Activated CD4-positive, alpha-beta memory T cell treated with anti-CD3 and anti-CD28 coated beads for 36 hours (primary cell): ENCODE measurements around the gene KLK15. TPM values are rescaled to one million over a fixed set of nuclear protein-coding genes. Genes with fewer than 3 reads are reported as not detected.

Experiments used
- CTCF ChIA-PET: fragments of 350-600 bp; sonication (Branson Sonifier 250); formaldehyde crosslinking; loops from one replicate; lab custom pipeline; 2021; ENCODE audit warnings: antibody characterized with exemption, inconsistent platforms; lab: Charles Lee
- POLR2A ChIA-PET: fragments of 350-600 bp; sonication (Branson Sonifier 250); formaldehyde crosslinking; loops from one replicate; lab custom pipeline; 2021; ENCODE audit warnings: antibody characterized with exemption; lab: Charles Lee
- DNase-seq: peaks from one replicate; pipeline ENCODE4 v3.0.0-alpha.2; 2020
- H3K27ac Mint-ChIP-seq: one replicate; pipeline ENCODE4 v1.8.0; 2021; ENCODE audit warnings: mixed read lengths
- H3K27me3 Mint-ChIP-seq: one replicate; pipeline ENCODE4 v1.8.0; 2021; ENCODE audit warnings: mixed read lengths
- H3K36me3 Mint-ChIP-seq: one replicate; pipeline ENCODE4 v1.8.0; 2021; ENCODE audit warnings: mixed read lengths
- H3K4me1 Mint-ChIP-seq: one replicate; pipeline ENCODE4 v1.8.0; 2021; ENCODE audit warnings: low read depth, mixed read lengths
- H3K4me3 Mint-ChIP-seq: one replicate; pipeline ENCODE4 v1.8.0; 2021; ENCODE audit warnings: mild to moderate bottlenecking, mixed read lengths
- H3K9me3 Mint-ChIP-seq: one replicate; pipeline ENCODE4 v1.8.0; 2021; ENCODE audit warnings: mixed read lengths
- intact Hi-C: fragments of 100-400 bp; cut with micrococcal nuclease; formaldehyde crosslinking; loops from one replicate; pipeline ENCODE4 v1.15.1; 2023
- total RNA-seq, 2 experiments: library from RNA; stranded (reverse); gene quantifications; one replicate each; pipeline ENCODE4 v1.2.3, GENCODE V29; 2021

Gene KLK15
- total RNA-seq, 2 experiments from 2014 or later = not detected

- POLR2A ChIA-PET = no interaction called here
- peaks cover 8% of the 10 kb centered on the region for H3K9me3 Mint-ChIP-seq
- CTCF ChIA-PET = no interaction called here
- no peak overlapping the region for H3K4me3 Mint-ChIP-seq
- H3K27ac Mint-ChIP-seq = no peak overlapping the region
- no peak for DNase-seq
- H3K27me3 Mint-ChIP-seq = peaks cover 37% of the 10 kb centered on the region
- intact Hi-C loops = no loop called here
- no peaks in the 10 kb centered on the region for H3K36me3 Mint-ChIP-seq
- peaks cover 3% of the 10 kb centered on the region for H3K4me1 Mint-ChIP-seq
These were observed 4.9 kb upstream of the KLK15 start for GRCh38 chr19:50838239-50838638.

GRCh38 chr19:50837300-50837699 is 3.9 kb upstream of the KLK15 start:
- Mint-ChIP-seq H3K27ac (no peak overlapping the region), H3K4me1 (peaks cover 3% of the 10 kb centered on the region), H3K36me3 (no peaks in the 10 kb centered on the region), H3K4me3 (no peak overlapping the region), H3K27me3 (peaks cover 41% of the 10 kb centered on the region), H3K9me3 (peaks cover 1% of the 10 kb centered on the region)
- no peak for DNase-seq
- intact Hi-C loops = no loop called here
- ChIA-PET CTCF (no interaction called here), POLR2A (interaction anchor here (1.2 kb wide), 1 partner anchor 32 kb away, joined by 3 read pairs; no protein-coding TSS in a partner anchor)

DNA sequence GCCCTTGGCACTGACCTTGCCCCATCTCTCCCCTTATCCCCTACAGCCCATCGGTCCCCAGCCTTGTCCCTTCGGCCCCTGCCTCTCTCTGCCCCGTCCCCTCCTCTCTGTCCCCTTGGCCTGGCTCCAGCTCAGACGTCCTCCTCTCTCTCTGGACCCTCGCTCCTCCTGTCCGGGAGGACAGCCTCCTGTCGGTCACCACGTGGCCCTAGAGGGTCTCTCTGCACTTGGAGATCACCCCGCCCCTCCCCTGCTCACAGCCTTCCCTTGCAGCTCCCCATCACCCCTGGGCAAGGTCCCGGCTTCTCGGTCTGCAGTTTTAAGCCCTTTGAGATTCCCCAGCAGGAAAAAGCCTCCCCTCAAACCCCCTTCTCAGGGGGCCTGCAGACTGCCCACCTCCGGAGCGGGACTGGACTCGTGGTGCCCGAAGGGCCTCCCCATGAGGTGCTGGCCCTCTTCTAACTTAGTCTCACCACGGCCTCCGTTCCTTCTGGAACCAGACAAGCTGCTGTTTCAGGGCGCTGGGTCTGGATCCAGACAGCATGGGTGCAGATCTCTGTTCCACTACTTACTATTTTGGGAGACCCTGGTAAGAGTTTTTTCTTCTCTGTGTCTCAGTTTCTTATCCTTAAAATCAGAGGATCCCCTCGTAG is 3.3 kb upstream of the KLK15 start:
- CTCF ChIA-PET = no interaction called here
- peak overlapping the region; percentile 62 for H3K4me3 Mint-ChIP-seq
- peaks cover 3% of the 10 kb centered on the region for H3K4me1 Mint-ChIP-seq
- DNase-seq = no peak
- intact Hi-C loops = no loop called here
- H3K36me3 Mint-ChIP-seq = no peaks in the 10 kb centered on the region
- no peak overlapping the region for H3K27ac Mint-ChIP-seq
- POLR2A ChIA-PET = interaction anchor here (1.2 kb wide), 1 partner anchor 32 kb away, joined by 3 read pairs; no protein-coding TSS in a partner anchor
- H3K27me3 Mint-ChIP-seq = peaks cover 38% of the 10 kb centered on the region
- H3K9me3 Mint-ChIP-seq = no peaks in the 10 kb centered on the region

DNA sequence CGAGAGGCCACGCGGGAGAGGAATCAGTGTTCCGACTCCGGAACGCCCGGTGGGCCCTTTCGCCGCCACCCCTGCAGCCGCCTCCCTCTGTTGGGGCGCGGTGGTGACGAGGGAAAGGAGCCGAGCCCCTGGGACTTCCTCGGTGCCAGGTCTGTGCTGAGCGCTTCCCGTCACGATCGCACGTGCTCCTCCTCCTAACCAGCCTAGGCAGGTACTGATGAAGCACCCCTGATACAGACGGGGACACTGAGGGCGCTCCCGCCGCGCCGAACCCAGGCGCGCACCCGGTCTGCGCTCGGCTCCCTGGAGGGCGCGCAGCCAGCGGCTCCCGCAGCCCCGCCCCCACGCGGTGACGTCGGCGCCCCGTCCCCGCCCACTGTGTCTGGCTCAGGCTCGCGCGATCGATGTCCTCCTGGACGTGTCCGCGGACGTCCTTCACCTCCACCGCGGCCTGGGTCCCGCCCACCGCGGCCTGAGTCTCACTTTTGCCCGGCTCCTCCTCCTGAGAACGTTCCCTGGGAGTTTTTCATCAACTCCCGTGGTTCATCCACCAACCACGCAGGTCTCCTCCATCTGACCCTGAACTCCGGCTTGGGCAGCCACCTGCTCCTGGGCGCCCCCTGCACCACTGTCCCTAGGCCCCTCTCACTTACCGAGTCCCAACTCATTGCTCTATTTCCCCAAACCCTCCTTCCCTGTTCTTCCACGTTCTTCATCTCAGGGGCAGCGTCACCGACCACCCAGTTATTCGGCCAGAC is 2.6 kb upstream of the KLK15 start:
- CTCF ChIA-PET = no interaction called here
- H3K4me1 Mint-ChIP-seq = peaks cover 3% of the 10 kb centered on the region
- H3K36me3 Mint-ChIP-seq = no peaks in the 10 kb centered on the region
- H3K27me3 Mint-ChIP-seq = peaks cover 44% of the 10 kb centered on the region
- no peak overlapping the region for H3K27ac Mint-ChIP-seq
- no peaks in the 10 kb centered on the region for H3K9me3 Mint-ChIP-seq
- intact Hi-C loops = no loop called here
- H3K4me3 Mint-ChIP-seq = peak overlapping the region; percentile 73
- DNase-seq = peak; percentile 84
- POLR2A ChIA-PET = no interaction called here

DNA sequence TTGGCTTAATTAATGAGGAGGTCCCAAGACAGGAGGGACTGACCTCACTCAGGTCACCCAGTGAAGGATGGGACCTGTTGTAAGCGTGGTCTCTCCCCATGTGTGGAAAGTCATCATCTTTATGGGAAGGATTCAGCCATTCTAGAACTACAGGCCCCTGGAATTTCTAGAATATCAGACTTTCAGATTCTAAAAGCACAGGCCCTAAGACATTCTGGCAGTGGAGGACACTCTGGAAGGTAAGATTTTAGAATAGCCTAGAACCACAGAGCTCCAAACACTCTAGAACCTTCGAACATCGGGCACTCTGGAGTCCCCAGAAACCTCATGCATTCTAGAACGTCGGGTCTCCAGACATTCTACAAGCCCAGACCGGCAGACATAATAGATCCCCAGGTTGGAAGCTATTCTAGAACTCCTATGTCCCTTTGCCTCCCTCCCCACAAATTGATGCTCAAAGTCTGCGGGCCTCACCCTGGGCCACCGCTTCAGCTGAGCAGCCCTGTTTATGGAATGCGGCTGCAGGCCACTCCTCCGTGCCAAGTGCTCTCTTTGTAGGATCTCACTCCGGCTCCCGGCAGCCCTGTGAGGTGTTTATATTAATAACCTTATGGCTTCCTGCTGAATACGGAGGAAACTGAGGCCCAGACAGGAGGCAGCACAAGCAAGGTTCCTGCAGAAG is 1.9 kb upstream of the KLK15 start:
- Mint-ChIP-seq H3K4me1 (peaks cover 3% of the 10 kb centered on the region), H3K27ac (no peak overlapping the region), H3K36me3 (no peaks in the 10 kb centered on the region), H3K4me3 (peak overlapping the region; percentile 73), H3K9me3 (no peaks in the 10 kb centered on the region), H3K27me3 (peaks cover 42% of the 10 kb centered on the region)
- no peak for DNase-seq
- POLR2A ChIA-PET = no interaction called here
- CTCF ChIA-PET = interaction anchor here (1.4 kb wide), 1 partner anchor 16 kb away, joined by 3 read pairs; no protein-coding TSS in a partner anchor
- intact Hi-C loops = no loop called here

- CTCF ChIA-PET = no interaction called here
- Mint-ChIP-seq H3K4me3 (no peak overlapping the region), H3K4me1 (peaks cover 3% of the 10 kb centered on the region), H3K27me3 (peaks cover 47% of the 10 kb centered on the region), H3K9me3 (no peaks in the 10 kb centered on the region), H3K27ac (no peak overlapping the region), H3K36me3 (no peaks in the 10 kb centered on the region)
- no peak for DNase-seq
- POLR2A ChIA-PET = no interaction called here
- intact Hi-C loops = no loop called here
These were observed 411 bp upstream of the KLK15 start for GRCh38 chr19:50833802-50834167.

DNA sequence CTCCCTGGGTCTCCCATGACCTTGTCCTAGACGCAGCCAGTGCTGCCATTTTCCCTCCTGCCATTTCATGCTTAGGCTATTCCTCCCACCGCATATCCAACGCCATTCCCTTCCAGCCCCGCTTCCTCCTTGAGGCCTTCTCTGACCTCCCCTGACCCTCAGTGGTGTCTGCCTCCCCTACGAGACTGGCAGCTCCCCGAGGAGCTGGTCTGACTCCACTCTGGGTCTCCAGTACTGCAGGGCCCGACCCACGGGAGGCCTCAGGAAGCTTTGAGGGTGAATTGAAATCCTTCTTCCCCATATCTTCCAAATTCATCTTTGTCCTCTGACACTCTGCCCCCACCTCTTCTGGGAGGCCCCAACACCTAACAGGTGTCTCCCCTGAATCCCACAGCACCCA is 708 bp downstream of the KLK15 start:
- no peak for DNase-seq
- POLR2A ChIA-PET = no interaction called here
- Mint-ChIP-seq H3K27ac (no peak overlapping the region), H3K36me3 (no peaks in the 10 kb centered on the region), H3K9me3 (no peaks in the 10 kb centered on the region), H3K4me1 (peaks cover 3% of the 10 kb centered on the region), H3K4me3 (no peak overlapping the region), H3K27me3 (peaks cover 46% of the 10 kb centered on the region)
- intact Hi-C loops = no loop called here
- CTCF ChIA-PET = no interaction called here

DNA sequence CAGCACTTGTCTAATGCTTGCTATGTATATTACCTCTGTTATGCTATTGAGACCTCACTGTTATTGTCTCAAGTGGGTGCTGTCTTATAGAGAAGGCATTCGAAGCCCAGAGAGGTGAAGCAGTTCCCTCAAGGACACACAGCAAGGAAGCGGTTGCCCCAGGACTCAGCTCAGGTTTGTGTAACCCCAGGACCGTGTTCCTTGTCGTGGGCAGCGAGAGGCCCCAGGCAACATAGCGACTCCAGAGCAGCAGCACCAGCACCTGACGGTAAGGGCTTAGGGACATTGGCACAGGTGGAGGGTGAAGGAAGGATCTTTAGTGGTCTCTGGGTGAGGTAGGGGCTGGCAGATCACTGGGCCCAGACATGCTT is 2.4 kb downstream of the KLK15 start:
- Mint-ChIP-seq H3K4me1 (peaks cover 3% of the 10 kb centered on the region), H3K27me3 (peaks cover 44% of the 10 kb centered on the region), H3K4me3 (no peak overlapping the region), H3K36me3 (no peaks in the 10 kb centered on the region), H3K9me3 (no peaks in the 10 kb centered on the region), H3K27ac (no peak overlapping the region)
- intact Hi-C loops = no loop called here
- CTCF ChIA-PET = no interaction called here
- no peak for DNase-seq
- POLR2A ChIA-PET = no interaction called here

GRCh38 chr19:50830266-50831025 is 2.9 kb downstream of the KLK15 start:
- intact Hi-C loops = no loop called here
- DNase-seq = no peak
- CTCF ChIA-PET = no interaction called here
- Mint-ChIP-seq H3K27ac (no peak overlapping the region), H3K36me3 (no peaks in the 10 kb centered on the region), H3K27me3 (peaks cover 43% of the 10 kb centered on the region), H3K9me3 (no peaks in the 10 kb centered on the region), H3K4me1 (peaks cover 3% of the 10 kb centered on the region), H3K4me3 (no peak overlapping the region)
- POLR2A ChIA-PET = no interaction called here

- H3K9me3 Mint-ChIP-seq = no peaks in the 10 kb centered on the region
- H3K27ac Mint-ChIP-seq = no peak overlapping the region
- intact Hi-C loops = no loop called here
- no peak overlapping the region for H3K4me3 Mint-ChIP-seq
- POLR2A ChIA-PET = no interaction called here
- CTCF ChIA-PET = no interaction called here
- H3K36me3 Mint-ChIP-seq = no peaks in the 10 kb centered on the region
- peaks cover 41% of the 10 kb centered on the region for H3K27me3 Mint-ChIP-seq
- H3K4me1 Mint-ChIP-seq = no peaks in the 10 kb centered on the region
- DNase-seq = no peak
These were observed 3.6 kb downstream of the KLK15 start for GRCh38 chr19:50829801-50830200.

DNA sequence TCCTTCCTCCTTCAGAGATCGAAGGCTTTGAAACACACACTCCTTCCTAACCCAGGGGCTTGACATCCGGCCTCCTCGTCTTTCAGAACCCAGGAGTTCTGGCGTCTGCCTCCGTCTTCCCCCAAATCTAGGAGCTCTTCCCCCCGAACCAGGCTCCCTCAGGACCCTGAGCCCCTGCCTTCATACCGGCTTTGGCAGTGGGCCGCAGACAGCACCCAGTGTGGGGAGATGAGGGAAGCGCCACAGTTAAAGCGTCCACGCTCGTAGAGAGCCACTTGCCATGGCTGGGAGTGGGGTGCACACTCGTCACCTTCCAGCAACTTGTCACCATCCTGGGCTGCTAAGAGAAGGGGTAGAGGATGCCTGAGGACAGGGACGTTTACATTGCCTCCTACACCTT is 5.9 kb downstream of the KLK15 start:
- H3K4me1 Mint-ChIP-seq = no peaks in the 10 kb centered on the region
- no peaks in the 10 kb centered on the region for H3K36me3 Mint-ChIP-seq
- intact Hi-C loops = no loop called here
- POLR2A ChIA-PET = no interaction called here
- no peak overlapping the region for H3K4me3 Mint-ChIP-seq
- no peak overlapping the region for H3K27ac Mint-ChIP-seq
- H3K9me3 Mint-ChIP-seq = no peaks in the 10 kb centered on the region
- no peak for DNase-seq
- peaks cover 39% of the 10 kb centered on the region for H3K27me3 Mint-ChIP-seq
- CTCF ChIA-PET = no interaction called here
